Transverse colon (tissue), 4 donors: ENCODE results near the gene EPS8L3. TPM values are rescaled to one million over a fixed set of nuclear protein-coding genes. Genes with fewer than 3 reads are reported as not detected.

Experiments
- DNase-seq: peaks from one replicate; pipeline ENCODE4 v3.0.0-alpha.2; 2019
- H3K27ac ChIP-seq, 4 donors: fragments of 200-600 bp; sonication (generic); 2 replicates each; pipeline ENCODE4 v1.5.1; 2016 to 2018; ENCODE audit warnings: inconsistent platforms in 4 of 4
- H3K27me3 ChIP-seq: fragments of 200-600 bp; sonication (generic); 2 replicates; pipeline ENCODE4 v1.5.1; 2017; ENCODE audit warnings: inconsistent platforms
- H3K36me3 ChIP-seq, 4 donors: fragments of 200-600 bp; sonication (generic); 2 replicates each; pipeline ENCODE4 v1.5.1; 2017 to 2019; ENCODE audit warnings: inconsistent platforms in 4 of 4
- H3K4me1 ChIP-seq, 4 donors: fragments of 200-600 bp; sonication (generic); 2 replicates each; pipeline ENCODE4 v1.5.1; 2017 to 2020; ENCODE audit warnings: inconsistent platforms in 4 of 4
- H3K4me3 ChIP-seq, 4 donors: fragments of 200-600 bp; sonication (generic); 1 replicate in 1 of 4; 2 replicates in 3 of 4; pipeline versions ENCODE4 v1.5.1 to v1.6.1; 2017 to 2019; ENCODE audit warnings: inconsistent platforms in 4 of 4
- H3K9me3 ChIP-seq, 2 donors: fragments of 200-600 bp; sonication (generic); 2 replicates each; pipeline ENCODE4 v1.5.1; 2017 to 2019; ENCODE audit warnings: inconsistent platforms in 2 of 2
- EP300 ChIP-seq: sonication (generic); formaldehyde crosslinking; IDR thresholded peaks from one replicate; pipeline ENCODE4 v1.6.1; 2017; ENCODE audit warnings: antibody characterized with exemption, low read depth
- POLR2A ChIP-seq: fragments of 450-650 bp; IDR thresholded peaks from one replicate; pipeline ENCODE4 v1.6.1; 2016; ENCODE audit warnings: antibody characterized with exemption, mild to moderate bottlenecking, moderate library complexity
- POLR2AphosphoS5 ChIP-seq, 3 donors: sonication (generic); formaldehyde crosslinking; IDR thresholded peaks; one replicate each; pipeline ENCODE4 v1.6.1; 2016; ENCODE audit warnings: antibody characterized with exemption in 3 of 3
- WGBS, 2 donors: methylation state at CpG; one replicate each; pipeline ENCODE4 v1.1.5; 2018; ENCODE audit warnings: low coverage in 1 of 2; 5-methylcytosine and 5-hydroxymethylcytosine counted together
- in situ Hi-C, 4 donors: fragments of 200-750 bp; cut with MboI; loops; one replicate each; pipeline versions ENCODE4 v1.15.0 to v1.15.1; 2017; ENCODE audit warnings: low sequenced_read_pairs in 3 of 4, low pct_ligation_motif_present in 1 of 4, low pct_unique_long_range_greater_than_20kb in 1 of 4
- intact Hi-C: fragments of 100-400 bp; cut with DNase I; formaldehyde crosslinking; loops from one replicate; pipeline ENCODE4 v1.15.1; 2023; ENCODE audit warnings: low total_unique reads
- total RNA-seq, 4 donors: library from RNA; depleted of rRNA; stranded (reverse); fragments of >200 nt; gene quantifications; one replicate each; pipeline ENCODE4 v1.1.0, GENCODE V29; 2016
- TF ChIP-seq, protein P1 (sequence below), 5 experiments: fragments of 200-600 bp in 3 of 5; fragments of 450-650 bp in 2 of 5; sonication (generic) in 3 of 5; IDR thresholded peaks; 1 replicate in 2 of 5; 2 replicates in 3 of 5; pipeline ENCODE4 v1.5.1; 2016 to 2017; ENCODE audit warnings: antibody characterized with exemption in 5 of 5, inconsistent platforms in 3 of 5, mild to moderate bottlenecking in 2 of 5, moderate library complexity in 1 of 5

Gene EPS8L3
- total RNA-seq, 4 donors from 2014 or later, result 228 to 468 (median 363) TPM

DNA sequence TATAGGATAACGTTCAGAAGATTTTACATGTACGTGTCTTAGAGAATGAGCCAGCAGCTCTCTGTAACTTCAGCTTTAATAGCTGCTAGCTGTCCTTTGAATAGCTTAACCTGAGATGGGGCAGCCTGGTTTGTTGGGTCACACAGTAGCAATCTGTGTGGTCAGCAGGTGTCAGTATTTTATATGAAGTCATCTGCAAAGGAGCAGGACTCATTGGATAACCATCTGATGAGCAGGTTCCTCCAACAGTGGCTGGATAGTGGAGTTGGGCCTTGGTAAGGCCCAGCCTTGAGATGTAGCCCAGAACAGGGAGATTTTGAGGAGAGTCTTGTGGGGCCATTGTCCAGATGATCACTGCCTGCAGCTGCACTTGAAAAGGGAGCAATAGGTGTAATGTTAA is 45.2 kb downstream of the EPS8L3 start:
- H3K27me3 ChIP-seq, result no peaks in the 10 kb centered on the region
- H3K4me3 ChIP-seq, result no peak overlapping the region
- no peak overlapping the region for H3K27ac ChIP-seq
- WGBS, 2 donors, result 60 to 80% methylated on average over 1 to 2 of the region's 2 CpGs
- peaks cover 0 to 4% (median under 1%) of the 10 kb centered on the region in 4 donors for H3K4me1 ChIP-seq
- in situ Hi-C loops, result no loop called here
- DNase-seq, result no peak
- no peaks in the 10 kb centered on the region for H3K36me3 ChIP-seq
- no peaks in the 10 kb centered on the region for H3K9me3 ChIP-seq
- TF ChIP-seq EP300 (no peak), POLR2AphosphoS5 (IDR thresholded peaks at IDR 0.05) (no peak), POLR2A (no peak)
- TF ChIP-seq, protein P1, sequence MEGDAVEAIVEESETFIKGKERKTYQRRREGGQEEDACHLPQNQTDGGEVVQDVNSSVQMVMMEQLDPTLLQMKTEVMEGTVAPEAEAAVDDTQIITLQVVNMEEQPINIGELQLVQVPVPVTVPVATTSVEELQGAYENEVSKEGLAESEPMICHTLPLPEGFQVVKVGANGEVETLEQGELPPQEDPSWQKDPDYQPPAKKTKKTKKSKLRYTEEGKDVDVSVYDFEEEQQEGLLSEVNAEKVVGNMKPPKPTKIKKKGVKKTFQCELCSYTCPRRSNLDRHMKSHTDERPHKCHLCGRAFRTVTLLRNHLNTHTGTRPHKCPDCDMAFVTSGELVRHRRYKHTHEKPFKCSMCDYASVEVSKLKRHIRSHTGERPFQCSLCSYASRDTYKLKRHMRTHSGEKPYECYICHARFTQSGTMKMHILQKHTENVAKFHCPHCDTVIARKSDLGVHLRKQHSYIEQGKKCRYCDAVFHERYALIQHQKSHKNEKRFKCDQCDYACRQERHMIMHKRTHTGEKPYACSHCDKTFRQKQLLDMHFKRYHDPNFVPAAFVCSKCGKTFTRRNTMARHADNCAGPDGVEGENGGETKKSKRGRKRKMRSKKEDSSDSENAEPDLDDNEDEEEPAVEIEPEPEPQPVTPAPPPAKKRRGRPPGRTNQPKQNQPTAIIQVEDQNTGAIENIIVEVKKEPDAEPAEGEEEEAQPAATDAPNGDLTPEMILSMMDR (IDR thresholded peaks at IDR 0.05), result peak in 4 of 5 experiments; percentile 18 to 44 (median 30)
- intact Hi-C loops, result no loop called here

DNA sequence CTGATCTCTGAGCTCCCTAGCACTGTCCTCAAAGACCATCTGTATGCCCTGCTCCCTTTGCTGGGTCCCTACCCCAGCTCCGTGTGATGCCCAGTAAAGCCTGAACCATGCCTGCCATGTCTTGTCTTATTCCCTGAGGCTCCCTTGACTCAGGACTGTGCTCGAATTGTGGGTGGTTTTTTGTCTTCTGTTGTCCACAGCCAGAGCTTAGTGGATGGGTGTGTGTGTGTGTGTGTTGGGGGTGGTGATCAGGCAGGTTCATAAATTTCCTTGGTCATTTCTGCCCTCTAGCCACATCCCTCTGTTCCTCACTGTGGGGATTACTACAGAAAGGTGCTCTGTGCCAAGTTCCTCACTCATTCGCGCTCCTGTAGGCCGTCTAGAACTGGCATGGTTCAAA is 46.0 kb downstream of the EPS8L3 start:
- no peaks in the 10 kb centered on the region for H3K36me3 ChIP-seq
- no peak overlapping the region for H3K4me3 ChIP-seq
- no peaks in the 10 kb centered on the region for H3K27me3 ChIP-seq
- TF ChIP-seq, protein P1 (IDR thresholded peaks at IDR 0.05), result no peak
- no peak for TF ChIP-seq POLR2A
- TF ChIP-seq POLR2AphosphoS5 (IDR thresholded peaks at IDR 0.05), result no peak
- no peak for TF ChIP-seq EP300
- no peak for DNase-seq
- no peak overlapping the region for H3K27ac ChIP-seq
- no peaks in the 10 kb centered on the region for H3K4me1 ChIP-seq
- intact Hi-C loops (no loop called here), in situ Hi-C loops (no loop called here)
- WGBS, 2 donors, result 76 to 89% methylated on average over 2 to 5 of the region's 5 CpGs
- no peaks in the 10 kb centered on the region for H3K9me3 ChIP-seq

DNA sequence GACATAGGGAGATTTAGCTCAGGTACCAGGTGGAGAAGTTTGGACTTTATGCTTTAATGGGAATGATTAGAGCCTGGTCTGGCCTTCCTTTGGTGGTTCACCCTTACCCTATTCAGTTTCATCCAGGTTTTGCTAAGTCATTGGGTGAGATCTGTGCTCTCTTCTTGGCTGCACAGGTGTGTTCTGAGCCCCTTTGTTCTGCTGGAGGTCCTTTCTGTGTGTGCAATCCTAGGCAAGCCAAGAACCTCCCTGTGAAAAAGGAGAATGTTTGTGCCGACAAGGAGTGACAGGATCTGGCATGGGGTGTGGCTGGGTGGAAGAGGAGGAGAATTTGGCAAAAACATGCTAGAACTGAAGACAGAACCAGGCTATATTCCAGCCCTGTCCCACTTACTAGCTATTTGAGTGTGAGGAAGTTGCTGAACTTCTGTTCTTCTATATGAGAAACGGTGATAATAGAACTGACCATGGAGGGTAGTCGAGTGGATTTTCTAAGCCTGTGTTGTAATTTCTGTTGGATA is 47.1 kb downstream of the EPS8L3 start:
- in situ Hi-C loops, result no loop called here

DNA sequence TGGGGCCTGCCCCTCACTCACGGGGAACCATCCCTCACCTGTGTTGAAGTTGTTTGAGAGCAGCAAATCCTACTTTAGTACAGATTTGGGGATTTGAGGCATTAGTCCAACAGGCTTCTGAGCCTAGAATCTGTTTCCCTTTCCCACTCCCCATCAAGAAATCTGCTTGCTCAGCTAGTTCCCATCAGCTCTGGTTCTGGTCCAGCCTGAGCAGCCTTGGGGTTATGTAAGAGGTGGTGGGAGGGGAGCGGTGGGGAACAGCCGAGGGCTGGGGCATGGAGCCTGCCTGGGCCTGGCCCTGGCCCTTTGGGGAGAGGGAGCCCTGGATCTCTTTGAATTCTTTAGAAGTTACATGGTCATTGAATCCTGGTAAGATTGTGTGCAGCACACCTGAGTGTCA is 47.6 kb downstream of the EPS8L3 start:
- in situ Hi-C loops, result no loop called here

More for the DNA sequence above, 47.1 kb downstream of the EPS8L3 start:
- Histone ChIP-seq H3K36me3 (no peaks in the 10 kb centered on the region), H3K9me3 (no peaks in the 10 kb centered on the region), H3K27ac (no peak overlapping the region), H3K4me1 (no peaks in the 10 kb centered on the region), H3K27me3 (no peaks in the 10 kb centered on the region), H3K4me3 (no peak overlapping the region)
- TF ChIP-seq, protein P1 (IDR thresholded peaks at IDR 0.05), result no peak
- no peak for TF ChIP-seq POLR2AphosphoS5 (IDR thresholded peaks at IDR 0.05)
- TF ChIP-seq POLR2A, result no peak
- 70 to 86% methylated on average over 2 to 3 of the region's 3 CpGs for WGBS, 2 donors
- DNase-seq, result no peak
- intact Hi-C loops, result no loop called here

More for the DNA sequence above, 47.6 kb downstream of the EPS8L3 start:
- no peak overlapping the region for H3K4me3 ChIP-seq
- no peaks in the 10 kb centered on the region for H3K9me3 ChIP-seq
- no peaks in the 10 kb centered on the region for H3K36me3 ChIP-seq
- H3K27ac ChIP-seq, result no peak overlapping the region
- TF ChIP-seq EP300, result no peak
- TF ChIP-seq, protein P1 (IDR thresholded peaks at IDR 0.05), result no peak
- TF ChIP-seq POLR2A, result no peak
- no peak for TF ChIP-seq POLR2AphosphoS5 (IDR thresholded peaks at IDR 0.05)
- intact Hi-C loops, result no loop called here
- WGBS, 2 donors, result 78% methylated on average over 3 of the region's 3 CpGs; no CpG with 5 or more reads in 1 of the 2 donors
- H3K27me3 ChIP-seq, result no peaks in the 10 kb centered on the region
- H3K4me1 ChIP-seq, result no peaks in the 10 kb centered on the region
- no peak for DNase-seq
